H9 (cell line): ENCODE measurements around the gene PLD3. TPM values are rescaled to one million over a fixed set of nuclear protein-coding genes. Genes with fewer than 3 reads are reported as not detected.
A peak's percentile ranks its signal among the peaks of the same experiment; 100 is the strongest.
"Not testable (repeated sequence)": the region's sequence is repeated elsewhere in the genome, so short reads cannot be mapped to it uniquely, and the experiment has no call there.

Source experiments
- DNase-seq: peaks from one replicate; pipeline ENCODE4 v3.0.0-alpha.2; 2017
- H2AFZ ChIP-seq: one replicate; pipeline ENCODE4 v1.6.1; 2013; ENCODE audit warnings: mild to moderate bottlenecking, low read length, control low read depth, moderate library complexity
- H2AK5ac ChIP-seq: 2 replicates; pipeline ENCODE4 v1.6.1; 2013; ENCODE audit warnings: low read length, control low read depth, mixed read lengths; ENCODE audit not compliant: insufficient read length
- H2BK120ac ChIP-seq: one replicate; pipeline ENCODE4 v1.6.1; 2013; ENCODE audit warnings: low read depth, mild to moderate bottlenecking, low read length, control low read depth, inconsistent platforms; ENCODE audit not compliant: poor library complexity, severe bottlenecking
- H2BK12ac ChIP-seq: 2 replicates; pipeline ENCODE4 v1.6.1; 2013; ENCODE audit warnings: low read length, control low read depth, mixed read lengths, low read depth; ENCODE audit not compliant: insufficient read length
- H2BK15ac ChIP-seq: 2 replicates; pipeline ENCODE4 v1.6.1; 2013; ENCODE audit warnings: low read depth, low read length, control low read depth
- H2BK20ac ChIP-seq: one replicate; pipeline ENCODE4 v1.6.1; 2013; ENCODE audit warnings: low read depth, mild to moderate bottlenecking, low read length, control low read depth, inconsistent platforms; ENCODE audit not compliant: poor library complexity, severe bottlenecking
- H2BK5ac ChIP-seq: 2 replicates; pipeline ENCODE4 v1.6.1; 2013; ENCODE audit warnings: low read length, control low read depth, mixed read lengths; ENCODE audit not compliant: insufficient read length
- H3K14ac ChIP-seq: 2 replicates; pipeline ENCODE4 v1.6.1; 2013; ENCODE audit warnings: low read length, control low read depth; ENCODE audit not compliant: insufficient read depth
- H3K18ac ChIP-seq: 2 replicates; pipeline ENCODE4 v1.6.1; 2013; ENCODE audit warnings: low read depth, mild to moderate bottlenecking, mixed read lengths, low read length, control low read depth; ENCODE audit not compliant: insufficient read length
- H3K23ac ChIP-seq: 2 replicates; pipeline ENCODE4 v1.6.1; 2013; ENCODE audit warnings: low read length, control low read depth, mixed read lengths, low read depth; ENCODE audit not compliant: insufficient read length
- H3K23me2 ChIP-seq: 2 replicates; pipeline ENCODE4 v1.6.1; 2013; ENCODE audit warnings: low read depth, mild to moderate bottlenecking, mixed read lengths, low read length, control low read depth; ENCODE audit not compliant: insufficient read length, poor library complexity, severe bottlenecking
- H3K27ac ChIP-seq: 2 replicates; pipeline ENCODE4 v1.5.1; 2013; ENCODE audit warnings: low read length, control low read depth, mixed read lengths, low read depth; ENCODE audit not compliant: insufficient read length
- H3K27me3 ChIP-seq: 2 replicates; pipeline ENCODE4 v1.6.1; 2013; ENCODE audit warnings: low read length, control low read depth, inconsistent platforms; ENCODE audit not compliant: insufficient read depth
- H3K4ac ChIP-seq: 2 replicates; pipeline ENCODE4 v1.6.1; 2013; ENCODE audit warnings: low read depth, mild to moderate bottlenecking, control low read depth, inconsistent platforms, low read length, moderate library complexity
- H3K4me1 ChIP-seq: 2 replicates; pipeline ENCODE4 v1.6.1; 2013; ENCODE audit warnings: low read length, control low read depth, inconsistent platforms; ENCODE audit not compliant: insufficient read depth
- H3K4me2 ChIP-seq: 2 replicates; pipeline ENCODE4 v1.6.1; 2013; ENCODE audit warnings: low read length, control low read depth, mixed read lengths; ENCODE audit not compliant: insufficient read length, insufficient read depth
- H3K56ac ChIP-seq: 2 replicates; pipeline ENCODE4 v1.6.1; 2013; ENCODE audit warnings: low read depth, mild to moderate bottlenecking, mixed read lengths, low read length, control low read depth; ENCODE audit not compliant: insufficient read length
- H3K79me1 ChIP-seq: 2 replicates; pipeline ENCODE4 v1.6.1; 2013; ENCODE audit warnings: low read depth, mild to moderate bottlenecking, moderate library complexity, low read length, control low read depth, inconsistent platforms; ENCODE audit not compliant: insufficient read depth, poor library complexity, severe bottlenecking
- H3K79me2 ChIP-seq: 2 replicates; pipeline ENCODE4 v1.6.1; 2013; ENCODE audit warnings: low read length, control low read depth, inconsistent platforms; ENCODE audit not compliant: insufficient read depth
- H3K9ac ChIP-seq: 2 replicates; pipeline ENCODE4 v1.6.1; 2013; ENCODE audit warnings: low read length, control low read depth, mixed read lengths; ENCODE audit not compliant: insufficient read length; ENCODE audit errors: extremely low read depth
- H3K9me3 ChIP-seq: one replicate; pipeline ENCODE4 v1.6.1; 2013; ENCODE audit warnings: low read depth, low read length, inconsistent platforms; ENCODE audit not compliant: control insufficient read depth
- H3T11ph ChIP-seq: one replicate; pipeline ENCODE4 v1.6.1; 2013; ENCODE audit warnings: mild to moderate bottlenecking, low read length, control low read depth, inconsistent platforms
- H4K20me1 ChIP-seq: one replicate; pipeline ENCODE4 v1.6.1; 2013; ENCODE audit not compliant: control insufficient read depth, insufficient read length, insufficient read depth
- H4K5ac ChIP-seq: 2 replicates; pipeline ENCODE4 v1.6.1; 2013; ENCODE audit warnings: low read depth, mild to moderate bottlenecking, mixed read lengths, low read length, control low read depth; ENCODE audit not compliant: insufficient read length
- H4K8ac ChIP-seq: replicated peaks from 2 replicates; pipeline ENCODE4 v1.6.1; 2013; ENCODE audit warnings: low read length, control low read depth, mixed read lengths, low read depth; ENCODE audit not compliant: insufficient read length
- H4K91ac ChIP-seq: 2 replicates; pipeline ENCODE4 v1.6.1; 2013; ENCODE audit warnings: low read depth, mild to moderate bottlenecking, moderate library complexity, mixed read lengths, low read length, control low read depth; ENCODE audit not compliant: insufficient read length
- H3K27ac Mint-ChIP-seq, 3 experiments: 2 replicates in 2 of 3; 3 replicates in 1 of 3; pipeline ENCODE4 v1.8.0; 2020 to 2021; ENCODE audit warnings: mixed read lengths in 3 of 3, mild to moderate bottlenecking in 1 of 3, moderate library complexity in 1 of 3
- H3K27me3 Mint-ChIP-seq: 2 replicates; pipeline ENCODE4 v1.8.0; 2021; ENCODE audit warnings: low read depth, mild to moderate bottlenecking, moderate library complexity, mixed read lengths
- H3K36me3 Mint-ChIP-seq, 3 experiments: 2 replicates in 2 of 3; 3 replicates in 1 of 3; pipeline ENCODE4 v1.8.0; 2020 to 2021; ENCODE audit warnings: low read depth in 3 of 3, mixed read lengths in 3 of 3; ENCODE audit not compliant: insufficient read depth in 1 of 3
- H3K4me1 Mint-ChIP-seq, 2 experiments: 2 replicates each; pipeline ENCODE4 v1.8.0; 2020; ENCODE audit warnings: mixed read lengths in 2 of 2
- H3K4me3 Mint-ChIP-seq, 2 experiments: 2 replicates in 1 of 2; 3 replicates in 1 of 2; pipeline ENCODE4 v1.8.0; 2020 to 2021; ENCODE audit warnings: mild to moderate bottlenecking in 2 of 2, mixed read lengths in 2 of 2, moderate library complexity in 1 of 2
- H3K9me3 Mint-ChIP-seq, 2 experiments: 2 replicates in 1 of 2; 3 replicates in 1 of 2; pipeline ENCODE4 v1.8.0; 2020; ENCODE audit warnings: mild to moderate bottlenecking in 2 of 2, mixed read lengths in 2 of 2, moderate library complexity in 1 of 2
- WGBS: extraction: QIAGEN DNeasy Blood & Tissue Kit; methylation state at CpG from one replicate; pipeline ENCODE4 v1.1.7; 2013; ENCODE audit warnings: missing lambda C conversion rate, low lambda C conversion rate, mixed read lengths; ENCODE audit not compliant: insufficient read length; ENCODE audit errors: extremely low coverage; 5-methylcytosine and 5-hydroxymethylcytosine counted together
- total RNA-seq: library from RNA; stranded (reverse); gene quantifications from 2 replicates; pipeline ENCODE4 v1.2.1, GENCODE V29; 2021
- TF ChIP-seq, protein P1 (sequence below): fragments of 200-600 bp; sonication (generic); conservative IDR thresholded peaks from 3 replicates; pipeline ENCODE4 v1.8.0; 2021; ENCODE audit warnings: antibody characterized with exemption, mild to moderate bottlenecking

PLD3 gene
- total RNA-seq, 1 experiment from 2014 or later = 194 TPM

GRCh38 chr19:40407714-40408597 lies 59.5 kb downstream of the PLD3 start:
- H2BK15ac ChIP-seq = no peak overlapping the region
- H3K27ac Mint-ChIP-seq = no peak overlapping the region; a peak in 1 of 7 replicates
- peaks cover 3% of the 10 kb centered on the region; the same call in 1 of the 2 replicates for H3K4me1 ChIP-seq
- H3K4me2 ChIP-seq = no peak overlapping the region
- no peaks in the 10 kb centered on the region for H3K27me3 ChIP-seq
- H3K4me3 Mint-ChIP-seq = peak overlapping the region in 1 of 2 experiments; percentile 48; a peak in 2 of 5 replicates
- H3K9me3 ChIP-seq = no peaks in the 10 kb centered on the region
- H4K20me1 ChIP-seq = no peaks in the 10 kb centered on the region
- no peak overlapping the region for H2BK5ac ChIP-seq
- no peak overlapping the region for H3K56ac ChIP-seq
- H2AFZ ChIP-seq = no peak overlapping the region
- H3K14ac ChIP-seq = no peak overlapping the region
- H2BK120ac ChIP-seq = no peak overlapping the region
- no peaks in the 10 kb centered on the region for H3K36me3 Mint-ChIP-seq
- no peak overlapping the region for H3T11ph ChIP-seq
- H3K4ac ChIP-seq = no peak overlapping the region
- H4K5ac ChIP-seq = no peak overlapping the region
- H3K9ac ChIP-seq = no peak overlapping the region
- H2BK20ac ChIP-seq = no peak overlapping the region
- TF ChIP-seq, protein P1, sequence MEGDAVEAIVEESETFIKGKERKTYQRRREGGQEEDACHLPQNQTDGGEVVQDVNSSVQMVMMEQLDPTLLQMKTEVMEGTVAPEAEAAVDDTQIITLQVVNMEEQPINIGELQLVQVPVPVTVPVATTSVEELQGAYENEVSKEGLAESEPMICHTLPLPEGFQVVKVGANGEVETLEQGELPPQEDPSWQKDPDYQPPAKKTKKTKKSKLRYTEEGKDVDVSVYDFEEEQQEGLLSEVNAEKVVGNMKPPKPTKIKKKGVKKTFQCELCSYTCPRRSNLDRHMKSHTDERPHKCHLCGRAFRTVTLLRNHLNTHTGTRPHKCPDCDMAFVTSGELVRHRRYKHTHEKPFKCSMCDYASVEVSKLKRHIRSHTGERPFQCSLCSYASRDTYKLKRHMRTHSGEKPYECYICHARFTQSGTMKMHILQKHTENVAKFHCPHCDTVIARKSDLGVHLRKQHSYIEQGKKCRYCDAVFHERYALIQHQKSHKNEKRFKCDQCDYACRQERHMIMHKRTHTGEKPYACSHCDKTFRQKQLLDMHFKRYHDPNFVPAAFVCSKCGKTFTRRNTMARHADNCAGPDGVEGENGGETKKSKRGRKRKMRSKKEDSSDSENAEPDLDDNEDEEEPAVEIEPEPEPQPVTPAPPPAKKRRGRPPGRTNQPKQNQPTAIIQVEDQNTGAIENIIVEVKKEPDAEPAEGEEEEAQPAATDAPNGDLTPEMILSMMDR = no peak
- H3K79me1 ChIP-seq = no peaks in the 10 kb centered on the region
- H3K27me3 Mint-ChIP-seq = peaks cover 2% of the 10 kb centered on the region; the same call in 1 of the 2 replicates
- peaks cover 21 to 40% of the 10 kb centered on the region in 2 experiments for H3K4me1 Mint-ChIP-seq
- WGBS = no CpG with 5 or more reads among the region's 22 CpGs
- H3K23me2 ChIP-seq = peaks cover 6% of the 10 kb centered on the region
- no peak overlapping the region for H3K27ac ChIP-seq
- no peaks in the 10 kb centered on the region for H3K79me2 ChIP-seq
- no peak overlapping the region for H3K18ac ChIP-seq
- H4K91ac ChIP-seq = no peak overlapping the region
- peak; percentile 30 for DNase-seq
- no peak overlapping the region for H4K8ac ChIP-seq
- H2AK5ac ChIP-seq = no peak overlapping the region
- H3K23ac ChIP-seq = no peak overlapping the region
- no peak overlapping the region for H2BK12ac ChIP-seq
- no peaks in the 10 kb centered on the region; a peak in 1 of 5 replicates for H3K9me3 Mint-ChIP-seq

DNA sequence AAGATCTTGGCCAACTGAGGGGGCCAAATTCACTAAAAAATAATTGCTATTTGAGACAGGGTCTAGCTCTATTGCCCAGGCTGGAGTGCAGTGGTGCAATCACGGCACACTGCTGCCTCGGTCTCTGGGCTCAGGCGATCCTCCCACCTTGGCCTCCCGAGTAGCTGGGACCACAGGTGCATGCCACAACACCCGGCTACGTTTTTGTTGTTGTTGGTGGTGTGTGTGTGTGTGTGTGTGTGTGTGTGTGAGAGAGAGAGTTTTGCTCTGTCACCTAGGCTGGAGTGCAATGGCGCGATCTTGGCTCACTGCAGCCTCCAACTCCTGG lies 60.1 kb downstream of the PLD3 start:
- not testable (repeated sequence) for H4K8ac ChIP-seq, H3K18ac ChIP-seq, H3K9ac ChIP-seq

More for the DNA sequence above, 60.1 kb downstream of the PLD3 start:
- not testable (repeated sequence) for H3K23ac ChIP-seq, H3T11ph ChIP-seq, H3K14ac ChIP-seq, H3K4ac ChIP-seq, H3K4me3 Mint-ChIP-seq, H4K91ac ChIP-seq, H3K9me3 ChIP-seq, H3K79me1 ChIP-seq, H3K79me2 ChIP-seq, H2BK120ac ChIP-seq, H3K9me3 Mint-ChIP-seq, H4K5ac ChIP-seq, H2AK5ac ChIP-seq, H3K27ac ChIP-seq, H3K27me3 Mint-ChIP-seq, H3K23me2 ChIP-seq, H2BK12ac ChIP-seq, H2BK5ac ChIP-seq, H3K36me3 Mint-ChIP-seq, H2BK20ac ChIP-seq, H2BK15ac ChIP-seq, H3K4me2 ChIP-seq, H2AFZ ChIP-seq, H3K56ac ChIP-seq, H3K27ac Mint-ChIP-seq, H3K27me3 ChIP-seq, H3K4me1 ChIP-seq, DNase-seq, H4K20me1 ChIP-seq
- no CpG with 5 or more reads among the region's 8 CpGs for WGBS
- peaks cover 22 to 42% of the 10 kb centered on the region in 2 experiments for H3K4me1 Mint-ChIP-seq
